Gastroesophageal sphincter (tissue), 3 donors: ENCODE data around the gene TMEM273.

Experiments used
- CTCF ChIP-seq, 4 experiments: fragments of 200-600 bp in 2 of 4; fragments of 450-650 bp in 2 of 4; sonication (generic) in 1 of 4; IDR thresholded peaks; one replicate each; pipeline ENCODE4 v1.5.1; 2017 to 2019; ENCODE audit warnings: antibody characterized with exemption in 4 of 4, mild to moderate bottlenecking in 2 of 4, moderate library complexity in 2 of 4
- EP300 ChIP-seq: sonication (generic); formaldehyde crosslinking; IDR thresholded peaks from one replicate; pipeline ENCODE4 v1.6.1; 2017; ENCODE audit warnings: antibody characterized with exemption, mild to moderate bottlenecking

GRCh38 chr10:49197171-49197570, 9.0 kb upstream of the TMEM273 start:
- no peak for TF ChIP-seq CTCF (IDR thresholded peaks at IDR 0.05)
- TF ChIP-seq EP300 = no peak
